Measurements from ENCODE around the gene CYTH1. TPM values are rescaled to one million over a fixed set of nuclear protein-coding genes. Genes with fewer than 3 reads are reported as not detected.

Gene CYTH1
- total RNA-seq, 1 experiment from 2014 or later, result 34.3 TPM

DNA sequence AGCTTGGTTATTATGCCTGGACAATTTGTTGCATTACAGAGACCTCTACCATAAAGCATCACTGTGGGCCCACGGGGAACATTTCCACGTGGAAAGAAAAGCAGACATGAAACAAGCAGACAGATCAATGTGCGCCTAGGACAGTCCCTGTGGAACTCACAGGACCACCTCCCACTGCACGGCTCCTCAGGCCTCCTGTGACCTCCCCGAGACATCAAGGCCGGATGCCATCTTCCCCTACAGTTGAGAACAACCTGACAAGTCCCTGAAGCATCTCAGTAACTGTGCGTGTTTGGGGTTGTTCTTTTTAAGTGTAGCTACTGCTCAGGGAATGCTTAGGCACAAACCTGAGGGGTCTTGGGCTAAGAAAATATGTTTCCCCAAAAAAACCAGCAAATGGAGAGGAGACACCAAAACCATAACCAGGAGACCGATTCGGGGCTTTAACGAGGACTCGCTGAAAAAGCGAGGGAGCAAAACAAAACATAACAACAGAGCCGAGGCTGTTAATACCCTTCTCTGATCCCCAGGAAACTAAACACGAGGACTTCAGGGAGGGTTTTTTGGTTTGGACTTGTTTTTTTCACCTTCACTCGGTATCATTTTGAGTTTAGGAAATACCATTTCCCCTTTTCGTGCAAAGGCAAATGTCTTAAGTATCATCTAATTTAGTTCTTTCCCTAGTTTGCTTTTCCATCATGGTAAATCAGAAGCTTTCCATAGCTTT, 87.1 kb downstream of the CYTH1 start:
- POLR2A ChIA-PET, result no interaction called here
- TF ChIP-seq REST (IDR thresholded peaks at IDR 0.05; ENCODE audit: low read depth) (no peak), CTCF (IDR thresholded peaks at IDR 0.05 in 2 of 3, conservative IDR thresholded peaks at IDR 0.05 in 1 of 3; ENCODE audit: borderline replicate concordance in 1 of 3, insufficient read depth in 1 of 3, low read depth in 2 of 3, low read length in 2 of 3) (no peak), MAX (IDR thresholded peaks at IDR 0.05) (no peak), POLR2A (IDR thresholded peaks at IDR 0.05; ENCODE audit: borderline replicate concordance, extremely low read depth, insufficient read depth, insufficient read length) (no peak), TCF7L2 (IDR thresholded peaks at IDR 0.05; ENCODE audit: borderline replicate concordance, extremely low read depth, insufficient read depth, insufficient read length) (no peak), CBX3 (IDR thresholded peaks at IDR 0.05; ENCODE audit: low read depth) (no peak)
- ATAC-seq (no peak), DNase-seq (ENCODE audit: low read depth, low spot score) (no peak)
- H3K27ac ChIP-seq (ENCODE audit: low read depth, low read length), result no peak overlapping the region
- no peak overlapping the region for H3K4me3 ChIP-seq (replicated peaks in 1 of 2; ENCODE audit: low read depth in 1 of 2, low read length in 2 of 2)
- no peaks in the 10 kb centered on the region for H3K79me2 ChIP-seq (ENCODE audit: insufficient read depth, low read length)
- H3K9me3 ChIP-seq (ENCODE audit: control insufficient read depth in 1 of 2, insufficient read depth in 1 of 2, low read depth in 1 of 2, low read length in 2 of 2), result no peaks in the 10 kb centered on the region
- peaks cover 0 to 23% of the 10 kb centered on the region in 2 experiments for H3K36me3 ChIP-seq (ENCODE audit: control insufficient read depth in 1 of 2, insufficient read depth in 2 of 2, low read length in 2 of 2)
- H3K4me2 ChIP-seq (ENCODE audit: low read length), result no peak overlapping the region
- BruUV-seq (replicated peaks), result no TSS peak
- CTCF ChIA-PET, result no interaction called here
- no peaks in the 10 kb centered on the region for H3K9me2 ChIP-seq (ENCODE audit: insufficient read depth)
- no peaks in the 10 kb centered on the region for H3K4me1 ChIP-seq (ENCODE audit: control insufficient read depth in 1 of 2, insufficient read depth in 2 of 2, low read length in 2 of 2)
- no peaks in the 10 kb centered on the region for H4K20me1 ChIP-seq (ENCODE audit: insufficient read depth)
- intact Hi-C loops (cut with micrococcal nuclease), result no loop called here
- no peak overlapping the region for H3K9ac ChIP-seq (ENCODE audit: low read length)
- no peaks in the 10 kb centered on the region for H3K27me3 ChIP-seq (ENCODE audit: insufficient read depth, low read length)
- no peak overlapping the region for H2AFZ ChIP-seq (ENCODE audit: low read depth, low read length, poor library complexity, severe bottlenecking)
- RAD21 ChIA-PET (ENCODE audit: low non-redundant PET in 1 of 2, low total read pairs in 2 of 2, uncharacterized antibody in 2 of 2, unreplicated experiment in 2 of 2), result no interaction called here

Data from HCT116 (cell line).